Measurements from ENCODE around the gene GPR32. TPM values are rescaled to one million over a fixed set of nuclear protein-coding genes. Genes with fewer than 3 reads are reported as not detected.
"Not testable (repeated sequence)": the region's sequence is repeated elsewhere in the genome, so short reads cannot be mapped to it uniquely, and the experiment has no call there.

Gene GPR32
- total RNA-seq, 2 donors from 2014 or later: not detected

DNA sequence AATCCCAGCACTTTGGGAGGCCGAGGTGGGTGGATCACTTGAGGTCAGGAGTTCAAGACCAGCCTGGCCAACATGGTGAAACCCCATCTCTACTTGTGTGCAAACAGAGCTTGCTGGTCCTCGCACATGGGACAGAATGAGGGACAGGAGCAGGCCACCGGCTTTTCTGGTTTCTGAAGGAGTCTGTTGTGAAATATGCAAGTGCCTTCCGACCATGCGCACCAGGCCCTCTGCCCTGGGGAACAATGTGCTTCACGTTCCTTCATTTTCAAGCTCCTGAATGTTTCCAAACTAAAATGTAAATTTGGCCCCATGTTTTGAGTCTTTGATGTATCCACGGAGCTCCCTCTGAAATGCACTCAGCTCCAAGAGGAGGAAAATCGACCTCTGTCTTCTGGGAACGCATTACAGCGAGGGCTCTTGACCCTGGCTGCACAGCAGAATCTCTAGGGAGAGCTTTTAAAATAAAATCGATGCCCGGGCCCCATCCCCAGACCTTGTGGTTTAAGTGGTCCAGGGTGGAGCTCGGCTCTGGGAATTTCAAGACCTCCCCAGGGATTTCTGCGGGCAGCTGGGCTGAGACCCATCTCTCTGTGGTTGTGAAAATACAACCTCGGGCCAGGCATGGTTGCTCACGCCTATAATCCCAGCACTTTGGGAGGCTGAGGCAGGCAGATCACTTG, 10.6 kb downstream of the GPR32 start:
- no peak for DNase-seq (ENCODE audit: low spot score)
- no peaks in the 10 kb centered on the region for H3K4me1 ChIP-seq (ENCODE audit: control insufficient read depth in 1 of 2, low read depth in 2 of 2)
- H3K9me3 ChIP-seq: peaks cover 6% of the 10 kb centered on the region
- TF ChIP-seq, protein P1, sequence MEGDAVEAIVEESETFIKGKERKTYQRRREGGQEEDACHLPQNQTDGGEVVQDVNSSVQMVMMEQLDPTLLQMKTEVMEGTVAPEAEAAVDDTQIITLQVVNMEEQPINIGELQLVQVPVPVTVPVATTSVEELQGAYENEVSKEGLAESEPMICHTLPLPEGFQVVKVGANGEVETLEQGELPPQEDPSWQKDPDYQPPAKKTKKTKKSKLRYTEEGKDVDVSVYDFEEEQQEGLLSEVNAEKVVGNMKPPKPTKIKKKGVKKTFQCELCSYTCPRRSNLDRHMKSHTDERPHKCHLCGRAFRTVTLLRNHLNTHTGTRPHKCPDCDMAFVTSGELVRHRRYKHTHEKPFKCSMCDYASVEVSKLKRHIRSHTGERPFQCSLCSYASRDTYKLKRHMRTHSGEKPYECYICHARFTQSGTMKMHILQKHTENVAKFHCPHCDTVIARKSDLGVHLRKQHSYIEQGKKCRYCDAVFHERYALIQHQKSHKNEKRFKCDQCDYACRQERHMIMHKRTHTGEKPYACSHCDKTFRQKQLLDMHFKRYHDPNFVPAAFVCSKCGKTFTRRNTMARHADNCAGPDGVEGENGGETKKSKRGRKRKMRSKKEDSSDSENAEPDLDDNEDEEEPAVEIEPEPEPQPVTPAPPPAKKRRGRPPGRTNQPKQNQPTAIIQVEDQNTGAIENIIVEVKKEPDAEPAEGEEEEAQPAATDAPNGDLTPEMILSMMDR (IDR thresholded peaks at IDR 0.05): no peak
- H3K36me3 ChIP-seq: no peaks in the 10 kb centered on the region
- ATAC-seq (ENCODE audit: insufficient number of reproducible peaks, low FRiP score, low read depth): no peak
- no peak overlapping the region for H3K27ac ChIP-seq
- H3K4me3 ChIP-seq: no peak overlapping the region
- H3K27me3 ChIP-seq (replicated peaks; ENCODE audit: insufficient read depth): no peaks in the 10 kb centered on the region

DNA sequence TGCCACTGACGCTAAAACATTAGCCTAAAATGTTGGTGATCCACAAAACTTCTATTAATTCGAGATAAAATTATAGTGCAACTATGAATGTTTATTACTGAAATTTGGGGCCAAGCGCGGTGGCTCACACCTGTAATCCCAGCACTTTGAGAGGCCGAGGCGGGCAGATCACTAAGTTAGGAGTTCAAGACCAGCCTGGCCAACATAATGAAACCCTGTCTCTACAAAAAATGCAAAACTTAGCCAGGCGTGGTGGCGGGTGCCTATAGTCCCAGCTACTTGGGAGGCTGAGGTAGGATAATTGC, 13.5 kb downstream of the GPR32 start:
- H3K27ac ChIP-seq, H3K36me3 ChIP-seq: not testable (repeated sequence)

DNA sequence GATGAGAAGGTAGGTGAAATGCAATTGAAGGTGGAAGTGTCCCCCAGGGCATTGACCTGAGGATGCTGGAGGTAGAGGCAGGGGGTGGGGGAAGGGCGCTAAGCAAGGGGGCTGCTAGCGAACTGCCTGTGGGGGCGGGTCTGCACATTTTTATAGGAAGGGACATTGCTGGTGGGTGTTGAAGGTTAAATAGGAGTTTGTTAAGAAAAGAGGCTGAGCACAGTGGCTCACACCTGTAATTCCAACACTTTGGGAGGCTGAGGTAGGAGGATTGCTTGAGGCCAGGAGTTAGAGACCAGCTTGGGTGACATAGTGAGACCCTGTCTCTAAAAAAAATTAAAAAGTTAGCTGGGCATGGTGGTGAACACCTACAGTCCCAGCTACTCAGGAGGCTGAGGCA, 14.4 kb downstream of the GPR32 start:
- TF ChIP-seq, protein P1 (IDR thresholded peaks at IDR 0.05): no peak
- Histone ChIP-seq H3K36me3 (no peaks in the 10 kb centered on the region), H3K27ac (no peak overlapping the region), H3K4me1 (ENCODE audit: control insufficient read depth in 1 of 2, low read depth in 2 of 2) (no peaks in the 10 kb centered on the region), H3K9me3 (no peaks in the 10 kb centered on the region), H3K4me3 (no peak overlapping the region), H3K27me3 (replicated peaks; ENCODE audit: insufficient read depth) (no peaks in the 10 kb centered on the region)
- DNase-seq (ENCODE audit: low spot score): no peak
- no peak for ATAC-seq (ENCODE audit: insufficient number of reproducible peaks, low FRiP score, low read depth)

More for the DNA sequence above, 13.5 kb downstream of the GPR32 start:
- DNase-seq (ENCODE audit: low spot score); H3K9me3 ChIP-seq; H3K27me3 ChIP-seq (replicated peaks; ENCODE audit: insufficient read depth); ATAC-seq (ENCODE audit: insufficient number of reproducible peaks, low FRiP score, low read depth); H3K4me3 ChIP-seq; H3K4me1 ChIP-seq (ENCODE audit: control insufficient read depth in 1 of 2, low read depth in 2 of 2): not testable (repeated sequence)

DNA sequence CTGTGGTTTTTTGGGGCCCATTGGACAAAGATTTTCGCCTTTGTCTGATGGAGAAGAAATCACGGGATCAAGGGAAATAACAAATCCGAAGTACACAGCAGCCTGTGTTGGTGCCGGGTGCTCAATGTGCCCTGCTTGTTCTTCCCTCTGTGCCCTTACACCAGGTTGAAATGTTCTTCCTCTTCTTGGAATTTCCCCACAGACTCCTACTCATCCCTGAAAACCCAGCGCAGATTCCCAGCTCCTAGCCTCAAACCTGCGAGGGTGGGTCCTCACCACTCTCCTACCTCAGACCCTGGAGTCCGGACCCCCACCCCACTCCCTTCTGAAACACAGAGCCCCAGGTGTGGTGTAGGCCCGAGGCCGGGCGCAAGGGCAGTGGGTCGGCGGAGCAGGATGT, 15.1 kb downstream of the GPR32 start:
- no peaks in the 10 kb centered on the region for H3K27me3 ChIP-seq (replicated peaks; ENCODE audit: insufficient read depth)

DNA sequence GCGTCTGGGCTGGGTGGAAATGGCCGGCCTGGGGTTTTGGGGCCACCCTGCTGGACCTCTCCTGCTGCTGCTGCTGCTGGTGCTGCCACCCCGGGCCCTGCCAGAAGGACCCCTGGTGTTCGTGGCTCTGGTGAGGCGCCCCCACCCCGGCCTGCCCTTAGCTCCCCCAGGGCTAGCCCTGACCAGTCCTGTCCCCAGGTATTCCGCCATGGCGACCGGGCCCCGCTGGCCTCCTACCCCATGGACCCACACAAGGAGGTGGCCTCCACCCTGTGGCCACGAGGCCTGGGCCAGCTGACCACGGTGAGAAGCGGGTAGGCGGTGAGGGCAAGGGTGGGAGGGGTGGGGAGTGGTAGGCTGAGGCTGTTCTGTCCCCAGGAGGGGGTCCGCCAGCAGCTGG, 20.1 kb downstream of the GPR32 start, which contains the start of gene ACP4:
ACP4 (plus strand) TSS at position 20 of the 400 bp plus-strand sequence; CDS start at position 20, 0 bp downstream.
- DNase-seq (ENCODE audit: low spot score): no peak
- H3K27me3 ChIP-seq (replicated peaks; ENCODE audit: insufficient read depth): no peaks in the 10 kb centered on the region
- ATAC-seq (ENCODE audit: insufficient number of reproducible peaks, low FRiP score, low read depth): no peak
- no peaks in the 10 kb centered on the region for H3K9me3 ChIP-seq
- no peaks in the 10 kb centered on the region for H3K36me3 ChIP-seq
- H3K4me1 ChIP-seq (ENCODE audit: control insufficient read depth in 1 of 2, low read depth in 2 of 2): no peaks in the 10 kb centered on the region
- TF ChIP-seq, protein P1 (IDR thresholded peaks at IDR 0.05): no peak
- no peak within 1 kb of the TSS for H3K27ac ChIP-seq
- H3K4me3 ChIP-seq: no peak within 1 kb of the TSS

More for the DNA sequence above, 15.1 kb downstream of the GPR32 start:
- TF ChIP-seq, protein P1 (IDR thresholded peaks at IDR 0.05): no peak
- ATAC-seq (ENCODE audit: insufficient number of reproducible peaks, low FRiP score, low read depth) (no peak), DNase-seq (ENCODE audit: low spot score) (no peak)
- Histone ChIP-seq H3K9me3 (no peaks in the 10 kb centered on the region), H3K4me1 (ENCODE audit: control insufficient read depth in 1 of 2, low read depth in 2 of 2) (no peaks in the 10 kb centered on the region), H3K27ac (no peak overlapping the region), H3K4me3 (no peak overlapping the region), H3K36me3 (no peaks in the 10 kb centered on the region)
